Body of pancreas (tissue), 4 donors: Measurements from ENCODE around the gene GJB6.

Source experiments
- CTCF ChIP-seq, 7 experiments: fragments of 450-650 bp in 4 of 7; fragments of 200-600 bp in 3 of 7; sonication (generic) in 3 of 7; IDR thresholded peaks; one replicate each; pipeline ENCODE4 v1.5.1; 2016 to 2019; ENCODE audit warnings: antibody characterized with exemption in 7 of 7
- POLR2A ChIP-seq, 3 donors: fragments of 450-650 bp; IDR thresholded peaks; one replicate each; pipeline ENCODE4 v1.6.1; 2016; ENCODE audit warnings: antibody characterized with exemption in 3 of 3, mild to moderate bottlenecking in 2 of 3

- TF ChIP-seq POLR2A (IDR thresholded peaks at IDR 0.05) (no peak), CTCF (IDR thresholded peaks at IDR 0.05) (no peak)
These were observed 42.3 kb upstream of the GJB6 start for GRCh38 chr13:20274466-20274865.
